ENCODE results near the gene MYL5.

The MYL5 gene

DNA sequence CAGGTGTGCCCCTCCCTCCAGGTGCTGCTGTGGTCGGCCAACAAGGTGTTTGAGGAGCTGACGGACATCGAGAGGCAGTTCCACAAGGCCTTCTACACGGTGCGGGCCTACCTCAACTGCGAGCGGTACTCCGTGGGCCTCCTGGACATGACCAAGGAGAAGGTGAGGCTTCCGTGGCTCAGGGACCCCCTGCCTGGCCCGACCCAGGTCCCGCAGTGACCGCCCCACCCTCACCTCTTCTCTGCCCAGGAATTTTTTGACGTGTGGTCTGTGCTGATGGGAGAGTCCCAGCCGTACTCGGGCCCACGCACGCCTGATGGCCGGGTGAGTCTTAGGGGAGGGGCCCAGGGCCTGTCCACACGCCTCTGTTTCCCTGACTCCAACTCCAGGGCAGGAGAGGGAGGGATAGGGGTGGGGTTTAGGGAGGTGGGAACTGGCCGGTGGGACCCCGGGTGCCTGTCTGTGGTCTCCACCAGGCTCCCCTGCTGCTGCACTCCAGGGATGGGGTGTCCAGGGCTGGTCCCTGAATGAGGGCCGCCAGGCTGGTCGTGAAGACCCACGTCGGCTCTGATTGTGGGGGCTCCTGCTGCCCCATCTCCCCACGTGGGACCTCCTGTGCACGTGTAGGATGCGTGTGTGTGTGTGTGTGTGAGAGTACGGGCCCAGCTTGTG is 20.4 kb upstream of the MYL5 start:
- TF ChIP-seq ISL1 (CRISPR knock-in tag; IDR thresholded peaks at IDR 0.05) (no peak), ESRRG (CRISPR knock-in tag; IDR thresholded peaks at IDR 0.05) (no peak)
- no peak for ATAC-seq

- ATAC-seq = no peak
- no peak for TF ChIP-seq PPARA (CRISPR knock-in tag; IDR thresholded peaks at IDR 0.05; ENCODE audit: borderline replicate concordance)
- TF ChIP-seq OSR1 (CRISPR knock-in tag; IDR thresholded peaks at IDR 0.05) = no peak
- TF ChIP-seq ESRRG (CRISPR knock-in tag; IDR thresholded peaks at IDR 0.05) = no peak
- no peak for TF ChIP-seq RARB (CRISPR knock-in tag; IDR thresholded peaks at IDR 0.05)
- no peak for TF ChIP-seq TOX (CRISPR knock-in tag; IDR thresholded peaks at IDR 0.05; ENCODE audit: borderline replicate concordance)
- no peak for TF ChIP-seq TCF4 (CRISPR knock-in tag; IDR thresholded peaks at IDR 0.05; ENCODE audit: borderline replicate concordance)
- TF ChIP-seq ZFP30 (CRISPR knock-in tag; IDR thresholded peaks at IDR 0.05) = no peak
- no peak for TF ChIP-seq ZC3H10 (CRISPR knock-in tag; IDR thresholded peaks at IDR 0.05)
- TF ChIP-seq, protein P1, sequence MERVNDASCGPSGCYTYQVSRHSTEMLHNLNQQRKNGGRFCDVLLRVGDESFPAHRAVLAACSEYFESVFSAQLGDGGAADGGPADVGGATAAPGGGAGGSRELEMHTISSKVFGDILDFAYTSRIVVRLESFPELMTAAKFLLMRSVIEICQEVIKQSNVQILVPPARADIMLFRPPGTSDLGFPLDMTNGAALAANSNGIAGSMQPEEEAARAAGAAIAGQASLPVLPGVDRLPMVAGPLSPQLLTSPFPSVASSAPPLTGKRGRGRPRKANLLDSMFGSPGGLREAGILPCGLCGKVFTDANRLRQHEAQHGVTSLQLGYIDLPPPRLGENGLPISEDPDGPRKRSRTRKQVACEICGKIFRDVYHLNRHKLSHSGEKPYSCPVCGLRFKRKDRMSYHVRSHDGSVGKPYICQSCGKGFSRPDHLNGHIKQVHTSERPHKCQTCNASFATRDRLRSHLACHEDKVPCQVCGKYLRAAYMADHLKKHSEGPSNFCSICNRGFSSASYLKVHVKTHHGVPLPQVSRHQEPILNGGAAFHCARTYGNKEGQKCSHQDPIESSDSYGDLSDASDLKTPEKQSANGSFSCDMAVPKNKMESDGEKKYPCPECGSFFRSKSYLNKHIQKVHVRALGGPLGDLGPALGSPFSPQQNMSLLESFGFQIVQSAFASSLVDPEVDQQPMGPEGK (CRISPR knock-in tag; IDR thresholded peaks at IDR 0.05; ENCODE audit: borderline replicate concordance) = no peak
- TF ChIP-seq ZNF565 (CRISPR knock-in tag; conservative IDR thresholded peaks at IDR 0.05; ENCODE audit: low read depth) = no peak
- no peak for TF ChIP-seq ZFP3 (CRISPR knock-in tag; IDR thresholded peaks at IDR 0.05)
- no peak for TF ChIP-seq ARNTL (CRISPR knock-in tag; IDR thresholded peaks at IDR 0.05; ENCODE audit: borderline replicate concordance, low read depth)
- TF ChIP-seq CSDC2 (CRISPR knock-in tag; IDR thresholded peaks at IDR 0.05) = no peak
- TF ChIP-seq GLIS3 (CRISPR knock-in tag; IDR thresholded peaks at IDR 0.05) = no peak
- TF ChIP-seq, protein P2, sequence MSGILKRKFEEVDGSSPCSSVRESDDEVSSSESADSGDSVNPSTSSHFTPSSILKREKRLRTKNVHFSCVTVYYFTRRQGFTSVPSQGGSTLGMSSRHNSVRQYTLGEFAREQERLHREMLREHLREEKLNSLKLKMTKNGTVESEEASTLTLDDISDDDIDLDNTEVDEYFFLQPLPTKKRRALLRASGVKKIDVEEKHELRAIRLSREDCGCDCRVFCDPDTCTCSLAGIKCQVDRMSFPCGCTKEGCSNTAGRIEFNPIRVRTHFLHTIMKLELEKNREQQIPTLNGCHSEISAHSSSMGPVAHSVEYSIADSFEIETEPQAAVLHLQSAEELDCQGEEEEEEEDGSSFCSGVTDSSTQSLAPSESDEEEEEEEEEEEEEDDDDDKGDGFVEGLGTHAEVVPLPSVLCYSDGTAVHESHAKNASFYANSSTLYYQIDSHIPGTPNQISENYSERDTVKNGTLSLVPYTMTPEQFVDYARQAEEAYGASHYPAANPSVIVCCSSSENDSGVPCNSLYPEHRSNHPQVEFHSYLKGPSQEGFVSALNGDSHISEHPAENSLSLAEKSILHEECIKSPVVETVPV (CRISPR knock-in tag; IDR thresholded peaks at IDR 0.05) = no peak
- TF ChIP-seq, protein P3, sequence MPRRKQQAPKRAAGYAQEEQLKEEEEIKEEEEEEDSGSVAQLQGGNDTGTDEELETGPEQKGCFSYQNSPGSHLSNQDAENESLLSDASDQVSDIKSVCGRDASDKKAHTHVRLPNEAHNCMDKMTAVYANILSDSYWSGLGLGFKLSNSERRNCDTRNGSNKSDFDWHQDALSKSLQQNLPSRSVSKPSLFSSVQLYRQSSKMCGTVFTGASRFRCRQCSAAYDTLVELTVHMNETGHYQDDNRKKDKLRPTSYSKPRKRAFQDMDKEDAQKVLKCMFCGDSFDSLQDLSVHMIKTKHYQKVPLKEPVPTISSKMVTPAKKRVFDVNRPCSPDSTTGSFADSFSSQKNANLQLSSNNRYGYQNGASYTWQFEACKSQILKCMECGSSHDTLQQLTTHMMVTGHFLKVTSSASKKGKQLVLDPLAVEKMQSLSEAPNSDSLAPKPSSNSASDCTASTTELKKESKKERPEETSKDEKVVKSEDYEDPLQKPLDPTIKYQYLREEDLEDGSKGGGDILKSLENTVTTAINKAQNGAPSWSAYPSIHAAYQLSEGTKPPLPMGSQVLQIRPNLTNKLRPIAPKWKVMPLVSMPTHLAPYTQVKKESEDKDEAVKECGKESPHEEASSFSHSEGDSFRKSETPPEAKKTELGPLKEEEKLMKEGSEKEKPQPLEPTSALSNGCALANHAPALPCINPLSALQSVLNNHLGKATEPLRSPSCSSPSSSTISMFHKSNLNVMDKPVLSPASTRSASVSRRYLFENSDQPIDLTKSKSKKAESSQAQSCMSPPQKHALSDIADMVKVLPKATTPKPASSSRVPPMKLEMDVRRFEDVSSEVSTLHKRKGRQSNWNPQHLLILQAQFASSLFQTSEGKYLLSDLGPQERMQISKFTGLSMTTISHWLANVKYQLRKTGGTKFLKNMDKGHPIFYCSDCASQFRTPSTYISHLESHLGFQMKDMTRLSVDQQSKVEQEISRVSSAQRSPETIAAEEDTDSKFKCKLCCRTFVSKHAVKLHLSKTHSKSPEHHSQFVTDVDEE (CRISPR knock-in tag; IDR thresholded peaks at IDR 0.05) = no peak
- TF ChIP-seq ZNF70 (CRISPR knock-in tag; IDR thresholded peaks at IDR 0.05) = no peak
Measured at GRCh38 chr4:654503-654845, 19.9 kb upstream of the MYL5 start.

GRCh38 chr4:654871-655463 is 19.4 kb upstream of the MYL5 start:
- ATAC-seq = no peak
- TF ChIP-seq TOX (CRISPR knock-in tag; IDR thresholded peaks at IDR 0.05; ENCODE audit: borderline replicate concordance) = no peak
- no peak for TF ChIP-seq ZFP3 (CRISPR knock-in tag; IDR thresholded peaks at IDR 0.05)
- TF ChIP-seq ZFP30 (CRISPR knock-in tag; IDR thresholded peaks at IDR 0.05) = no peak
- TF ChIP-seq, protein P2 (CRISPR knock-in tag; IDR thresholded peaks at IDR 0.05) = no peak
- TF ChIP-seq, protein P1 (CRISPR knock-in tag; IDR thresholded peaks at IDR 0.05; ENCODE audit: borderline replicate concordance) = no peak
- TF ChIP-seq ARNTL (CRISPR knock-in tag; IDR thresholded peaks at IDR 0.05; ENCODE audit: borderline replicate concordance, low read depth) = no peak
- TF ChIP-seq, protein P3 (CRISPR knock-in tag; IDR thresholded peaks at IDR 0.05) = no peak
- no peak for TF ChIP-seq PPARA (CRISPR knock-in tag; IDR thresholded peaks at IDR 0.05; ENCODE audit: borderline replicate concordance)
- no peak for TF ChIP-seq ESRRG (CRISPR knock-in tag; IDR thresholded peaks at IDR 0.05)
- TF ChIP-seq ZNF70 (CRISPR knock-in tag; IDR thresholded peaks at IDR 0.05) = no peak
- TF ChIP-seq, protein P4, sequence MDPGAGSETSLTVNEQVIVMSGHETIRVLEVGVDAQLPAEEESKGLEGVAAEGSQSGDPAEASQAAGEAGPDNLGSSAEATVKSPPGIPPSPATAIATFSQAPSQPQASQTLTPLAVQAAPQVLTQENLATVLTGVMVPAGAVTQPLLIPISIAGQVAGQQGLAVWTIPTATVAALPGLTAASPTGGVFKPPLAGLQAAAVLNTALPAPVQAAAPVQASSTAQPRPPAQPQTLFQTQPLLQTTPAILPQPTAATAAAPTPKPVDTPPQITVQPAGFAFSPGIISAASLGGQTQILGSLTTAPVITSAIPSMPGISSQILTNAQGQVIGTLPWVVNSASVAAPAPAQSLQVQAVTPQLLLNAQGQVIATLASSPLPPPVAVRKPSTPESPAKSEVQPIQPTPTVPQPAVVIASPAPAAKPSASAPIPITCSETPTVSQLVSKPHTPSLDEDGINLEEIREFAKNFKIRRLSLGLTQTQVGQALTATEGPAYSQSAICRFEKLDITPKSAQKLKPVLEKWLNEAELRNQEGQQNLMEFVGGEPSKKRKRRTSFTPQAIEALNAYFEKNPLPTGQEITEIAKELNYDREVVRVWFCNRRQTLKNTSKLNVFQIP (CRISPR knock-in tag; IDR thresholded peaks at IDR 0.05; ENCODE audit: borderline replicate concordance, low read depth) = no peak
- no peak for TF ChIP-seq OSR1 (CRISPR knock-in tag; IDR thresholded peaks at IDR 0.05)
- TF ChIP-seq ISL1 (CRISPR knock-in tag; IDR thresholded peaks at IDR 0.05) = no peak
- TF ChIP-seq ZC3H10 (CRISPR knock-in tag; IDR thresholded peaks at IDR 0.05) = no peak
- TF ChIP-seq BACH2 (CRISPR knock-in tag; IDR thresholded peaks at IDR 0.05; ENCODE audit: borderline replicate concordance) = no peak
